Keratinocyte (primary cell): ENCODE results near the gene GANC. TPM values are rescaled to one million over a fixed set of nuclear protein-coding genes. Genes with fewer than 3 reads are reported as not detected.

Experiments used
- DNase-seq: peaks from one replicate; pipeline ENCODE4 v3.0.0-alpha.2; 2011; ENCODE audit warnings: low read depth, missing footprints, low spot score
- FAIRE-seq: peaks from 2 replicates; lab custom pipeline; 2011; peaks lifted over from hg19 to GRCh38; lab: Jason Lieb, UNC
- H2AFZ ChIP-seq: 2 replicates; pipeline ENCODE4 v1.6.0; 2012; ENCODE audit warnings: low read length, control low read depth, inconsistent platforms; ENCODE audit not compliant: control insufficient read depth
- H3K27ac ChIP-seq: 2 replicates; pipeline ENCODE4 v1.5.1; 2011; ENCODE audit warnings: low read length; ENCODE audit not compliant: control insufficient read depth, insufficient read depth
- H3K27me3 ChIP-seq: 3 replicates; pipeline ENCODE4 v1.6.0; 2011; ENCODE audit warnings: low read length; ENCODE audit not compliant: control insufficient read depth, insufficient read depth; ENCODE audit errors: extremely low read depth
- H3K36me3 ChIP-seq, 2 experiments: 2 replicates in 1 of 2; 3 replicates in 1 of 2; pipeline ENCODE4 v1.5.1; 2011; ENCODE audit warnings: low read length in 2 of 2, mild to moderate bottlenecking in 1 of 2; ENCODE audit not compliant: control insufficient read depth in 2 of 2, insufficient read depth in 2 of 2; ENCODE audit errors: extremely low read depth in 1 of 2
- H3K4me1 ChIP-seq: 3 replicates; pipeline ENCODE4 v1.5.1; 2011; ENCODE audit warnings: low read length; ENCODE audit not compliant: control insufficient read depth, insufficient read depth; ENCODE audit errors: extremely low read depth
- H3K4me2 ChIP-seq: 3 replicates; pipeline ENCODE4 v1.6.0; 2011; ENCODE audit warnings: low read depth, low read length; ENCODE audit not compliant: control insufficient read depth, insufficient read depth; ENCODE audit errors: extremely low read depth
- H3K4me3 ChIP-seq, 3 experiments: fragments of 200-600 bp in 1 of 3; sonication (generic) in 1 of 3; 2 replicates in 2 of 3; 3 replicates in 1 of 3; pipeline ENCODE4 v1.5.1; 2011 to 2016; ENCODE audit warnings: low read length in 3 of 3, mild to moderate bottlenecking in 3 of 3, control low read depth in 2 of 3, inconsistent platforms in 1 of 3, low read depth in 1 of 3, mixed read lengths in 1 of 3, mixed run types in 1 of 3, moderate library complexity in 1 of 3; ENCODE audit not compliant: control insufficient read depth in 2 of 3, insufficient read depth in 2 of 3; ENCODE audit errors: extremely low read depth in 1 of 3
- H3K79me2 ChIP-seq: 2 replicates; pipeline ENCODE4 v1.6.0; 2012; ENCODE audit warnings: low read length; ENCODE audit not compliant: control insufficient read depth, insufficient read depth
- H3K9ac ChIP-seq: 3 replicates; pipeline ENCODE4 v1.6.0; 2011; ENCODE audit warnings: low read length; ENCODE audit not compliant: control insufficient read depth, insufficient read depth; ENCODE audit errors: extremely low read depth
- H3K9me1 ChIP-seq: 3 replicates; pipeline ENCODE4 v1.6.0; 2011; ENCODE audit warnings: low read length; ENCODE audit not compliant: control insufficient read depth, insufficient read depth; ENCODE audit errors: extremely low read depth
- H3K9me3 ChIP-seq: 2 replicates; pipeline ENCODE4 v1.5.1; 2012; ENCODE audit warnings: low read depth, low read length; ENCODE audit not compliant: control insufficient read depth
- H4K20me1 ChIP-seq: 3 replicates; pipeline ENCODE4 v1.6.0; 2011; ENCODE audit warnings: low read length; ENCODE audit not compliant: control insufficient read depth, insufficient read depth; ENCODE audit errors: extremely low read depth
- CTCF ChIP-seq, 3 experiments: IDR thresholded peaks in 1 of 3; conservative IDR thresholded peaks in 1 of 3; optimal IDR thresholded peaks in 1 of 3; 2 replicates in 2 of 3; 3 replicates in 1 of 3; pipeline versions ENCODE3 to v1.5.1; 2011; ENCODE audit warnings: low read length in 3 of 3, mild to moderate bottlenecking in 3 of 3, moderate library complexity in 2 of 3, control low read depth in 1 of 3, inconsistent platforms in 1 of 3; ENCODE audit not compliant: insufficient read depth in 2 of 3; ENCODE audit errors: extremely low read depth in 1 of 3
- EZH2 ChIP-seq: IDR thresholded peaks from one replicate; pipeline ENCODE4 v1.6.1; 2012; ENCODE audit warnings: inconsistent platforms, mild to moderate bottlenecking, low read length, moderate library complexity
- dilution Hi-C: fragments of 300-500 bp; cut with MboI; formaldehyde crosslinking; loops from one replicate; pipeline ENCODE4 v1.7.0; 2020; ENCODE audit warnings: low sequenced_read_pairs; ENCODE audit not compliant: extremely low pct_ligation_motif_present
- polyA plus RNA-seq, 5 experiments: library from polyadenylated mRNA; depleted of rRNA in 3 of 5; stranded (reverse) in 3 of 5; stranded (forward) in 1 of 5; unstranded in 1 of 5; fragments of >200 nt; gene quantifications; 1 replicate in 1 of 5; 2 replicates in 3 of 5; 3 replicates in 1 of 5; pipeline versions ENCODE4 v1.2.1 to v1.2.3, GENCODE V29; 2011 to 2012; ENCODE audit warnings: missing spikeins in 2 of 5, low read depth in 1 of 5, low replicate concordance in 1 of 5

The GANC gene
- polyA plus RNA-seq, 1 donor (not counting 4 experiments of a cell fraction or from before 2014, with no cell fraction given), result 46.2 TPM

DNA sequence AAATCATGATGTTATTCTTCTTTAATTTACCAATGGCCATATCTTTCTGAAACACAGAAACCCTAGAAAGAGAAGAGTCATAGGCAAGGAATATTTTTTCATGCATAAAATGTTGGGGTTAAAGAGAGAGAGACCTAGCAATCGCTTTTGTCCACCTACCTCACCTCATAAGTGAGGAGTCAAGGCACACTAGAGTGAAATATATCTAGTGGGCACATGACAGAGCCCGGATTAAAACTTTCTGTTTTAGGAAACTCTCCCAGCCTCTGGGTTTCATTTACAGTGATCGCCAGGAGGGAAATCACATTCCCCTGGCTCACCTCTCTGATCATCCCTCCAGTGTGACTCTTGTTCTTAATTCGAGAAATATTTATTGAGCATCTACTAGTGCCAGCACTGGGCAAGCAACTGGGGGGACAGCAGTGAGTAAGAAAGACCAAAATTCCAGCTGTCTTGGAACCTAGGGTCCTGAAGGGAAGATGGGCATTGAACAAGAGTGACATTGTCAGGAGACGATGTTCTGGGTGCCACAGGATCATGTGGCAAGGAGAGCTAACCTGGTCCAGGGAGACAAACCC is 87.6 kb downstream of the GANC start:
- Histone ChIP-seq H3K9ac (no peak overlapping the region), H3K79me2 (no peaks in the 10 kb centered on the region), H3K36me3 (peaks cover 0 to 6% of the 10 kb centered on the region in 2 experiments), H3K27ac (no peak overlapping the region), H4K20me1 (no peaks in the 10 kb centered on the region), H3K4me2 (no peak overlapping the region), H3K4me3 (no peak overlapping the region), H3K4me1 (peaks cover 3% of the 10 kb centered on the region), H2AFZ (no peak overlapping the region), H3K9me1 (no peaks in the 10 kb centered on the region), H3K27me3 (no peaks in the 10 kb centered on the region), H3K9me3 (no peaks in the 10 kb centered on the region)
- DNase-seq (no peak), FAIRE-seq (no peak)
- no peak for TF ChIP-seq EZH2
- TF ChIP-seq CTCF (optimal IDR thresholded peaks at IDR 0.05 in 1 of 3, IDR thresholded peaks at IDR 0.05 in 1 of 3, conservative IDR thresholded peaks at IDR 0.05 in 1 of 3; ENCODE audit: extremely low read depth in 1 of 3, insufficient read depth in 2 of 3, low read length in 3 of 3), result no peak
- dilution Hi-C loops, result no loop called here

DNA sequence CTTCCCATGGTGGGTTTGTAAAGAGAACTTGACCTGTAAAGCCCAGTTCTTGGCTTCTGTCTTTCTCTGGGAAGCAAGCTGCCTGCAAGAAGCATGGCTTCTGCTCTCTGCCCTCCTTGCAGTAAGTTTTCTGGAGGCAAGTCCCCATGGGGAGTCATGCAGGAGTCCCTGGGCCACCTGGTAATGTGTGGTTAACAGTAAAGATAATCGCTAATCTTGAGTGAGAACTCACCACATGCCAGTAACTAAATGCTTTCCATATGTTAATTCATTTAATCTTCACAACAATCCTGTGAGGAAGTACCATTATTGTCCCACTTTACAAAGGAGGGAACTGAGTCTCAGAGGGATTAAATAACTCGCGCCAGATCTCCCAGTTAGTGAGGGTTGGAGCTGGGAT is 90.5 kb downstream of the GANC start:
- no peak for FAIRE-seq
- no peaks in the 10 kb centered on the region for H4K20me1 ChIP-seq
- no peak overlapping the region for H3K27ac ChIP-seq
- H3K27me3 ChIP-seq, result no peaks in the 10 kb centered on the region
- no peak for TF ChIP-seq CTCF (optimal IDR thresholded peaks at IDR 0.05 in 1 of 3, IDR thresholded peaks at IDR 0.05 in 1 of 3, conservative IDR thresholded peaks at IDR 0.05 in 1 of 3; ENCODE audit: extremely low read depth in 1 of 3, insufficient read depth in 2 of 3, low read length in 3 of 3)
- TF ChIP-seq EZH2, result no peak
- no peaks in the 10 kb centered on the region for H3K9me3 ChIP-seq
- H3K4me2 ChIP-seq, result no peak overlapping the region
- dilution Hi-C loops, result no loop called here
- no peaks in the 10 kb centered on the region for H3K9me1 ChIP-seq
- no peaks in the 10 kb centered on the region for H3K36me3 ChIP-seq
- no peak overlapping the region for H3K9ac ChIP-seq
- peaks cover 3% of the 10 kb centered on the region for H3K4me1 ChIP-seq
- no peaks in the 10 kb centered on the region for H3K79me2 ChIP-seq
- H2AFZ ChIP-seq, result no peak overlapping the region
- no peak overlapping the region for H3K4me3 ChIP-seq
- no peak for DNase-seq
